Esophagus muscularis mucosa (tissue), 2 donors: ENCODE measurements around the gene C2orf78.
"Not testable (repeated sequence)": the region's sequence is repeated elsewhere in the genome, so short reads cannot be mapped to it uniquely, and the experiment has no call there.

Experiments
- EP300 ChIP-seq: sonication (generic); formaldehyde crosslinking; IDR thresholded peaks from one replicate; pipeline ENCODE4 v1.6.1; 2017; ENCODE audit warnings: antibody characterized with exemption
- POLR2A ChIP-seq: fragments of 450-650 bp; IDR thresholded peaks from one replicate; pipeline ENCODE4 v1.6.1; 2017; ENCODE audit warnings: antibody characterized with exemption, moderate library complexity, mild to moderate bottlenecking, low read depth

GRCh38 chr2:73754332-73754731 is 29.7 kb upstream of the C2orf78 start:
- TF ChIP-seq EP300, POLR2A: not testable (repeated sequence)
